Muscle of leg (tissue), 11 donors: ENCODE data around the gene UBA3. TPM values are rescaled to one million over a fixed set of nuclear protein-coding genes. Genes with fewer than 3 reads are reported as not detected.

ENCODE experiments used
- DNase-seq: peaks from one replicate; pipeline ENCODE4 v3.0.0; 2013
- H3K27ac ChIP-seq: one replicate; pipeline ENCODE4 v1.5.1; 2013; ENCODE audit warnings: mild to moderate bottlenecking, low read length, control low read depth
- H3K27me3 ChIP-seq: one replicate; pipeline ENCODE4 v1.6.1; 2013; ENCODE audit warnings: low read length; ENCODE audit not compliant: control insufficient read depth, insufficient read depth
- H3K36me3 ChIP-seq: one replicate; pipeline ENCODE4 v1.6.1; 2013; ENCODE audit warnings: low read length; ENCODE audit not compliant: control insufficient read depth, insufficient read depth
- H3K4me1 ChIP-seq: one replicate; pipeline ENCODE4 v1.6.1; 2013; ENCODE audit warnings: low read length; ENCODE audit not compliant: control insufficient read depth, insufficient read depth
- H3K4me3 ChIP-seq: one replicate; pipeline ENCODE4 v1.5.1; 2013; ENCODE audit warnings: low read length, control low read depth
- H3K9me3 ChIP-seq: replicated peaks from 2 replicates; pipeline ENCODE4 v1.6.1; 2013; ENCODE audit warnings: low read depth, low read length; ENCODE audit not compliant: control insufficient read depth
- WGBS: methylation state at CpG from one replicate; pipeline ENCODE4 v1.1.5; 2013; ENCODE audit warnings: missing lambda C conversion rate; ENCODE audit not compliant: insufficient coverage; 5-methylcytosine and 5-hydroxymethylcytosine counted together
- polyA plus RNA-seq, 8 donors: library from polyadenylated mRNA; unstranded; fragments of 120-200 nt; gene quantifications; one replicate each; pipeline versions ENCODE4 v1.2.1 to v1.2.3, GENCODE V29; 2013; ENCODE audit warnings: inconsistent platforms in 1 of 8, low replicate concordance in 1 of 8; ENCODE audit not compliant: insufficient read length in 8 of 8, insufficient read depth in 1 of 8
- total RNA-seq: library from RNA; stranded (reverse); fragments of 120-200 nt; gene quantifications from one replicate; pipeline ENCODE4 v1.2.4, GENCODE V29; 2013

Gene UBA3
- total and polyA plus RNA-seq, 9 donors: 40.9 to 51.1 (median 42.8) TPM

DNA sequence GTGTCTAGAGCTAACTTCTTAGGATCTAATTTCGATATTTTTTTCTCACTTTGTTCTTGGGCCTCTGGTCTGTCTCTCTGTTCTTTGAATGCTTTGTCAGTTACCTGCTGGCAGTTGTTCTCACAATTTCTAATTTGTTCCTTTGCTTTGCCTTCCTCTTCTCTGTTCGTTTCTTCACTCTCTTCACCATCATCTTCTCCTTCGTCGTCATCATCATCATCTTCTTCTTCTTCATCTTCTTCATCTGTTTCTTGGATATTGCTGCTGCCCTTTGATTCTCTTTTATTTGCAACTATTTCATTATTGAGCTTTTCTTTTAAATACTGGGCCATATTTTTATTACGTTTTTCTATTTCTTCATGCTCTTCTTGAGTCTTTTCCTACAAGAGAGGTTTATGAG is 39.5 kb upstream of the UBA3 start:
- H3K27ac ChIP-seq: no peak overlapping the region

DNA sequence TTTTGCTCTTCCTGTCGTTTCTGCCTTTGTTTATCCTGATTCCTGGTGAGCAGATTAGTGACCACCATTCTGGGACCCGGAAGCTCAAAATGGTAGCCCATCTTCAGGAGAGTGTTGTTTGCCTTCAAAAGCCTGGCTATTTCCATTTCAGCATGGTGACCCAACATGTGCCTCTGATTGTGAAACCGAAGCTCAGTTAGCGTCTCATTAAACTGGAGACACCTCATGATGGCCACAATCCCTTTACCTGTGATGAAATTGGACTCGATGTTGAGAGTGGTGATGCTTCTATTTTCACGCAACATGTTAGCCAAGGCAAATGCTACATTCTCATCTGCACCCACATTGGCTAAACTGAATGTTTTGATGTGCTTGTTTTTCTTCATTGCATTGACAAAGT is 39.0 kb upstream of the UBA3 start:
- WGBS: 93% methylated on average over 2 of the region's 6 CpGs
- Histone ChIP-seq H3K4me3 (no peak overlapping the region), H3K4me1 (peaks cover 28% of the 10 kb centered on the region), H3K27me3 (no peaks in the 10 kb centered on the region), H3K36me3 (peaks cover 10% of the 10 kb centered on the region), H3K27ac (no peak overlapping the region), H3K9me3 (no peaks in the 10 kb centered on the region)
- DNase-seq: no peak

More for the DNA sequence above, 39.5 kb upstream of the UBA3 start:
- peaks cover 10% of the 10 kb centered on the region for H3K36me3 ChIP-seq
- H3K4me1 ChIP-seq: peaks cover 24% of the 10 kb centered on the region
- H3K27me3 ChIP-seq: no peaks in the 10 kb centered on the region
- WGBS: 83% methylated on average over 3 of the region's 5 CpGs
- H3K9me3 ChIP-seq: no peaks in the 10 kb centered on the region
- DNase-seq: no peak
- no peak overlapping the region for H3K4me3 ChIP-seq

DNA sequence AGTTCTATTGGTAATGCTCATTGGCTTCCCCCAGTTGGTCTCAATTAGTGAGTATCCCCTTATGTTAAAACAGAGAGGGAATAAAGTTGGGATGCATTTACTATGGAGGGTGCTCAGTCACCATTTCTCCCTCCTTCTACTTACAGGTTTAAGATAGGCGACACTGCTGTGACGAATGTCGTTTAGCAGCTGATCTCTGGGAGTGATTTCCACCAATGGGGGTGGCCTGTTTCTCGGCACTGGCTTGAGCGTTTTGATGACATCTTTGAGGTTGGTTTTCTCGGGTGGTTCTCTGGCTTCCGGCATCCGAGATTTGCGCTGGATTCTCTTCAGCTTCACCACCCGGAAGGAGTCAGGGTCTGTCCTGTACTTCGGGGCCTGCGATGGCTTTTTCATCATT is 38.4 kb upstream of the UBA3 start:
- 85% methylated on average over 10 of the region's 12 CpGs for WGBS
- no peak overlapping the region for H3K4me3 ChIP-seq

DNA sequence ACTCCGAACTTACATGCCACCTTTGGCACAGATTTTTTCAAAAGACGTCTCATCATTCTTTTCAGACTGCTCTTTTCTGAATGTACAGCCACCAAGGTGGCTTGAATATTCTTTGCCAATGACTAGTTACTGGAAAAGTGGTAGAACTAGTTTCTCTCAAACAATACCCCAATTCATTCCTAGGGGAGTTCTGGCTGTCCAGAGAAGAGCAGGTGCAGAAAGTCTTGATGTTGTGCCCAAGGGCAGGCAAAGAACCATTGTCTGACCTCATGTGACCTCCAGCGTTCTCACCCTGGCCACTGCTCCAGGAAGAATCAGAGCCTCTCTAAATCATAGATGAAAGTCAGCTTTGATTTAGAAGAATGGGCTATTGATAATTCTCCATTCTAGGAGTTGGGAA is 36.7 kb upstream of the UBA3 start:
- Histone ChIP-seq H3K27ac (peak overlapping the region; percentile 21), H3K27me3 (no peaks in the 10 kb centered on the region), H3K4me1 (peaks cover 20% of the 10 kb centered on the region), H3K9me3 (no peaks in the 10 kb centered on the region), H3K4me3 (no peak overlapping the region), H3K36me3 (peaks cover 10% of the 10 kb centered on the region)
- no CpG with 5 or more reads among the region's 3 CpGs for WGBS
- DNase-seq: peak; percentile 39

More for the DNA sequence above, 38.4 kb upstream of the UBA3 start:
- no peak for DNase-seq
- H3K9me3 ChIP-seq: no peaks in the 10 kb centered on the region
- peaks cover 10% of the 10 kb centered on the region for H3K36me3 ChIP-seq
- no peaks in the 10 kb centered on the region for H3K27me3 ChIP-seq
- H3K27ac ChIP-seq: no peak overlapping the region
- H3K4me1 ChIP-seq: peaks cover 28% of the 10 kb centered on the region

DNA sequence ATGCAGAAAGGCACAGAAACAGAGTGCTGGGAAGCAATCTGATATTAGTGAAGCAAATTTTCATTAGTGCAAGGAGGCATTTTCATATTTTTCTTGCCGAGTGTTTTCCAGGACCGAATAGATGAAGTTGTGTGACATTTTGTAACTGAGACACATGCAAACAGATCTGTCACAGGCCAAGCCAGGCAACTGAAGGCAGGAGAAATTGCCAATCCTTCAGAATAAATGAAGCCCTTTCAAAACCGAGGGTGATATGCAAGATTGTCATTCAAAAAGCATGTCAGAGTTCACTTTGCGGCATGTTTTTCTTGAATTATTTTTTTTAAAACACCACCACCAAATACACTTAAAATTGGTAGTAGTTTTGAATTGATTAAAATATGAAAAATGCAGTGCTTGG is 36.0 kb upstream of the UBA3 start:
- Histone ChIP-seq H3K4me1 (peaks cover 19% of the 10 kb centered on the region), H3K9me3 (no peaks in the 10 kb centered on the region), H3K36me3 (peaks cover 10% of the 10 kb centered on the region), H3K27me3 (no peaks in the 10 kb centered on the region), H3K27ac (peak overlapping the region; percentile 42), H3K4me3 (peak overlapping the region; percentile 9)
- WGBS: 80% methylated on average over 1 of the region's 4 CpGs
- DNase-seq: no peak

DNA sequence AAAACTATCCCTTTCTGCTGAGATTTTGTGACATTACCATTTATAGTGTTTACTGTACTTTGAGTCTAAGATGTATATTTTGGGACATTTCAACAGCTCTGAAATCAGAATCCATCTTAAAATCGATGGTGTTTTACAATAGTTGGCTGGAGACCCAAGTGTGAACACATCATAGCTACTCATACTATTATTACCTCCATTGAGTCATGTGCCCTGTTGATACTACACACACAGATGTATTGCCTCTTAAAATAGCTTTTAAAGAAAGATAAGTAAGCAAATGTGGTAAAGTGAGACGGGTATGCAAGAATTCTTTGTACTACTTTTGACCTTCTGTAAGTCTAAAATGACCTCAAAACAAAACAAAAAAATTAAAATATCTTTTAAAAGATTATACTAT is 35.6 kb upstream of the UBA3 start:
- Histone ChIP-seq H3K27ac (peak overlapping the region; percentile 42), H3K4me1 (peaks cover 19% of the 10 kb centered on the region), H3K27me3 (no peaks in the 10 kb centered on the region)

DNA sequence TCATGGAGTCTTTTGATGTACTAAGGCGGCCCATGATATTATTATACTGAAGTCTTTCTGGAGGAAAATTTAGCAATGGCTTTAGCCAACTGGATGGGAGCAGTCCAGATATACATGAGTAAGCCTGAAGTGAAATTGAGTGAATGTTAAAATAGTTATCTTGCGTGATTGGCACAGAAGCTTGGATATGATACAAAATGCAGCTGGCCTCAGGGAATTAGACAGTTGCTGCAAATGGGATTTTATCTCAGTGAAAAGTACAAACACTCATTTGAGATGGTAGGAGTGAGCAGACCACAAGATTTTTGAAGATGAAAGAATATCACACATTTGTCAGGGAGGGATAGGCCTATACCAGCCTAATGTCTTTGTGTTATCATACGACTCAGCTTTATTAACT is 33.4 kb upstream of the UBA3 start:
- Histone ChIP-seq H3K9me3 (no peaks in the 10 kb centered on the region), H3K4me3 (no peak overlapping the region), H3K36me3 (peaks cover 7% of the 10 kb centered on the region), H3K27ac (no peak overlapping the region), H3K4me1 (peaks cover 13% of the 10 kb centered on the region), H3K27me3 (no peaks in the 10 kb centered on the region)
- peak; percentile 41 for DNase-seq
- WGBS: no CpG with 5 or more reads among the region's 3 CpGs

More for the DNA sequence above, 35.6 kb upstream of the UBA3 start:
- peaks cover 10% of the 10 kb centered on the region for H3K36me3 ChIP-seq
- H3K9me3 ChIP-seq: no peaks in the 10 kb centered on the region
- H3K4me3 ChIP-seq: peak overlapping the region; percentile 9
- no CpG with 5 or more reads among the region's 2 CpGs for WGBS
- DNase-seq: no peak

DNA sequence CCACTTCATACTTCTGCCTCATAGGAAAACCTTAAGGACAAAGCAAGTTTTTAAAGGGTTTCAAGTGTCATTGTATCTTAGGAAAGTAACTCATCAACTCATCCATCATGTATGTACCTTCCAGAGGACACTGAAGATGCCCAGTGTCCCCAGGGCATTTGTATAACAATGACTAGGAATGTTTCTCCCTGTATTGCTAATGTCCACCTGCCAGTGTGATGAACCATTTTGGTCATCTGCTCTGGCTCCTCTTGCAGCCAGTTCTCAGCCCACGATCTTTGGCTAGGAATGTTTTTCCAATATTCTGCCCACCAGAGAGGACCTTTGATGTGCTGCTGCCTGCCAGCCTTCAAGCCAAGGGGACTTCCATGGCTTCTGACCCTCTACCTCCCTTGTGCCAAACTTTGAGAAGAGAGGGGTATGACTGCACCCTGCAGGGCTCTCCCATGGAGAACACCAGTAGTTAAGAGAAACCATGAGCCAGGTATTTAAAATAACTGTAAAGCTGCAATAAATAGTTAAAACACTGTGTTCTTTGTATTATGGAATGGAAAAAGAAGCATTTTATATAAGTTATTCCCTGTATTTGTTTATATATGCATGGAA is 30.9 kb upstream of the UBA3 start:
- no peak for DNase-seq
- H3K4me1 ChIP-seq: peaks cover 10% of the 10 kb centered on the region
- H3K9me3 ChIP-seq: no peaks in the 10 kb centered on the region
- WGBS: 67% methylated on average over 1 of the region's 1 CpG
- no peak overlapping the region for H3K27ac ChIP-seq
- no peak overlapping the region for H3K4me3 ChIP-seq
- H3K36me3 ChIP-seq: peaks cover 7% of the 10 kb centered on the region
- no peaks in the 10 kb centered on the region for H3K27me3 ChIP-seq

DNA sequence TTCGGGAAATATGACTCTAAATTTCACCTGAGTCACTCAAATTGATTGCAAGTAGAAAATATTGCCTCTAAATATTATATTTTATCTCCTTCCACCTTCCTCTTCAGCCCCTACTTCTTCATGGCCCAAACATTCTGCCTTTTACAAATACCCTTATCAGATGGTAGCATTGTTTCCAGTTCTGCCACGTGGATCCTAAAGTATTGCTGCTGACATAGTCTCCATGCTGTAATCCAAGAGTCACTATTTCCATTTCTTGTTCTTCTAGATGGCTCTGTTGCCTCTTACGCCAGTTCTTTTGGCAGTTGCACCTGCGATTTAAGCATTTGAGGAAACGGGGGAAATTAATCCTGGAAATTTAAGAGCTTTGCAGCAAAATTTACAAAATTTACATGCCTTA is 28.6 kb upstream of the UBA3 start:
- no peaks in the 10 kb centered on the region for H3K27me3 ChIP-seq
- peak; percentile 44 for DNase-seq
- H3K36me3 ChIP-seq: peaks cover 11% of the 10 kb centered on the region
- H3K4me3 ChIP-seq: no peak overlapping the region
- H3K4me1 ChIP-seq: no peaks in the 10 kb centered on the region
- 50% methylated on average over 1 of the region's 5 CpGs for WGBS
- no peak overlapping the region for H3K27ac ChIP-seq
- no peaks in the 10 kb centered on the region for H3K9me3 ChIP-seq

DNA sequence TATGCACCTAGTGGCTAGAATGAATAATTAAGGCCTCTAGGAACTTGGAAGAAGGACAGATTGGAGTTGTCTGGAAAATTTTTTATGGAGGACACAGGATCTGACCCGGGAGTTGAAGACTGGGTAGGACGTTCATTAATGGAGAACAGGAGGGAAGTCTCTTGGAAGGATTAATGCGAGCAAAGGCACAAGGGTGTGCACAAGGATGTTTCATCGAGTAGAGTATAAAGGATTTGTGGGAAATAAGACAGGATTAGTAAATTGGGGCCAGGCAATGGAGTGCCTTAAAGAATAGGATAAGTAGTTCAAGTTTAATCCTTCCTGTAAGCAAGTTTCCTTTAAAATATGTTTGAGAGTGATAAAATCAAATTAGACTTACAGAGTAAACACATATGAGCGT is 27.7 kb upstream of the UBA3 start:
- no peaks in the 10 kb centered on the region for H3K27me3 ChIP-seq
- no peaks in the 10 kb centered on the region for H3K9me3 ChIP-seq
- DNase-seq: no peak
- H3K36me3 ChIP-seq: peaks cover 19% of the 10 kb centered on the region
- H3K4me1 ChIP-seq: no peaks in the 10 kb centered on the region
- no peak overlapping the region for H3K27ac ChIP-seq
- WGBS: 77% methylated on average over 4 of the region's 5 CpGs
- no peak overlapping the region for H3K4me3 ChIP-seq

DNA sequence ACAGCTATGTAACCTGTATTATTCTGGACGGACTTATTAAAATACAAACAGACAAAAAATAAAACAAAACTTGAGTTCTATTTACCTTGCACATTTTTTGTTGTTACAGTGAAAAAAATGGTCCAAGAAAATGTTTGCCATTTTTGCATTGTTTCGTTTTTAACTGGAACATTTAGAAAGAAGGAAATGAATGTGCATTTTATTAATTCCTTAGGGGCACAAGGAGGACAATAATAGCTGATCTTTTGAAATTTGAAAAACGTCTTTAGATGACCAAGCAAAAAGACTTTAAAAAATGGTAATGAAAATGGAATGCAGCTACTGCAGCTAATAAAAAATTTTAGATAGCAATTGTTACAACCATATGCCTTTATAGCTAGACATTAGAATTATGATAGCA is 25.2 kb upstream of the UBA3 start:
- 20% methylated on average over 1 of the region's 3 CpGs for WGBS
- H3K9me3 ChIP-seq: no peaks in the 10 kb centered on the region
- DNase-seq: peak; percentile 41
- no peak overlapping the region for H3K4me3 ChIP-seq
- H3K4me1 ChIP-seq: no peaks in the 10 kb centered on the region
- no peaks in the 10 kb centered on the region for H3K27me3 ChIP-seq
- no peak overlapping the region for H3K27ac ChIP-seq
- H3K36me3 ChIP-seq: peaks cover 31% of the 10 kb centered on the region
